DMS153 (cell line): ENCODE data around the gene DNAJB11.
"Not testable (repeated sequence)": the region's sequence is repeated elsewhere in the genome, so short reads cannot be mapped to it uniquely, and the experiment has no call there.

Experiments
- DNase-seq: peaks from one replicate; lab custom pipeline; 2025; lab: John Stamatoyannopoulos, UW

The DNAJB11 gene

GRCh38 chr3:186618318-186618938 lies 47.9 kb downstream of the DNAJB11 start:
- DNase-seq, result no peak

GRCh38 chr3:186619787-186620212 lies 49.3 kb downstream of the DNAJB11 start:
- DNase-seq, result no peak

GRCh38 chr3:186620213-186621092 lies 49.9 kb downstream of the DNAJB11 start:
- DNase-seq, result no peak

GRCh38 chr3:186621894-186622650 lies 51.6 kb downstream of the DNAJB11 start:
- DNase-seq, result no peak

- no peak for DNase-seq
Measured at GRCh38 chr3:186622651-186623310, 52.3 kb downstream of the DNAJB11 start.

GRCh38 chr3:186624598-186624997 lies 54.1 kb downstream of the DNAJB11 start:
- DNase-seq, result no peak

GRCh38 chr3:186625600-186626042 lies 55.1 kb downstream of the DNAJB11 start:
- no peak for DNase-seq

- DNase-seq, result no peak
Measured at GRCh38 chr3:186626254-186626847, 55.8 kb downstream of the DNAJB11 start.

- no peak for DNase-seq
Measured at GRCh38 chr3:186627852-186628414, 57.4 kb downstream of the DNAJB11 start.

- DNase-seq, result no peak
Measured at GRCh38 chr3:186628756-186629155, 58.2 kb downstream of the DNAJB11 start.

- no peak for DNase-seq
Measured at GRCh38 chr3:186630950-186631641, 60.6 kb downstream of the DNAJB11 start.

GRCh38 chr3:186633481-186633880 lies 63.0 kb downstream of the DNAJB11 start:
- no peak for DNase-seq

- DNase-seq, result not testable (repeated sequence)
Measured at GRCh38 chr3:186634207-186634606, 63.7 kb downstream of the DNAJB11 start.
